Smooth muscle cell (in vitro differentiated cells): ENCODE data around the gene DLG2. TPM values are rescaled to one million over a fixed set of nuclear protein-coding genes. Genes with fewer than 3 reads are reported as not detected.

Experiments
- DNase-seq: peaks from one replicate; lab custom pipeline; 2025; ENCODE audit not compliant: unreplicated experiment; lab: John Stamatoyannopoulos, UW
- H2AFZ ChIP-seq: fragments of 200-600 bp; sonication (generic); 2 replicates; pipeline ENCODE4 v1.6.0; 2016; ENCODE audit warnings: antibody characterized with exemption, low read depth, mild to moderate bottlenecking
- H3F3A ChIP-seq: fragments of 200-600 bp; sonication (generic); 2 replicates; pipeline ENCODE4 v1.6.0; 2017; ENCODE audit warnings: antibody characterized with exemption, low read depth
- H3K27ac ChIP-seq: fragments of 200-600 bp; sonication (generic); 2 replicates; pipeline ENCODE4 v1.5.1; 2016; ENCODE audit warnings: low read depth, mild to moderate bottlenecking
- H3K27me3 ChIP-seq: fragments of 200-600 bp; sonication (generic); 2 replicates; pipeline ENCODE4 v1.6.1; 2016; ENCODE audit warnings: low read depth, mild to moderate bottlenecking
- H3K36me3 ChIP-seq: fragments of 200-600 bp; sonication (generic); 2 replicates; pipeline ENCODE4 v1.5.1; 2016; ENCODE audit warnings: low read depth
- H3K4me1 ChIP-seq: fragments of 200-600 bp; sonication (generic); 2 replicates; pipeline ENCODE4 v1.5.1; 2016; ENCODE audit warnings: low read depth
- H3K4me2 ChIP-seq: fragments of 200-600 bp; sonication (generic); 2 replicates; pipeline ENCODE4 v1.6.0; 2016; ENCODE audit warnings: mild to moderate bottlenecking
- H3K4me3 ChIP-seq: fragments of 200-600 bp; sonication (generic); 2 replicates; pipeline ENCODE4 v1.5.1; 2016; ENCODE audit warnings: mild to moderate bottlenecking
- H3K79me2 ChIP-seq: fragments of 200-600 bp; sonication (generic); 2 replicates; pipeline ENCODE4 v1.6.0; 2016; ENCODE audit warnings: low read depth, mild to moderate bottlenecking
- H3K9ac ChIP-seq: fragments of 200-600 bp; sonication (generic); 2 replicates; pipeline ENCODE4 v1.6.0; 2016; ENCODE audit warnings: low read depth
- H3K9me3 ChIP-seq: fragments of 200-600 bp; sonication (generic); replicated peaks from 2 replicates; pipeline ENCODE4 v1.5.1; 2016; ENCODE audit warnings: low read depth
- H4K20me1 ChIP-seq: fragments of 200-600 bp; sonication (generic); 2 replicates; pipeline ENCODE4 v1.6.0; 2016; ENCODE audit warnings: low read depth
- WGBS: methylation state at CpG from one replicate; pipeline ENCODE4 v1.1.7; 2016; ENCODE audit warnings: low lambda C conversion rate; 5-methylcytosine and 5-hydroxymethylcytosine counted together
- polyA plus RNA-seq: library from polyadenylated mRNA; unstranded; fragments of >200 nt; fragmentation: Nextera tagmentation; extraction: Ambion mirVana; gene quantifications from 2 replicates; pipeline ENCODE4 v1.2.1, GENCODE V29; 2016
- total RNA-seq: library from RNA; depleted of rRNA; stranded (reverse); fragments of >200 nt; gene quantifications from 2 replicates; pipeline ENCODE4 v1.2.3, GENCODE V29; 2014
- TF ChIP-seq, protein P1 (sequence below): fragments of 200-600 bp; sonication (generic); IDR thresholded peaks from 2 replicates; pipeline ENCODE4 v1.5.1; 2017; ENCODE audit warnings: borderline replicate concordance, mild to moderate bottlenecking, antibody characterized with exemption; ENCODE audit not compliant: insufficient read depth, poor library complexity, severe bottlenecking

The DLG2 gene
- total and polyA plus RNA-seq, 2 experiments from 2014 or later = 0.74 to 1.1 TPM

DNA sequence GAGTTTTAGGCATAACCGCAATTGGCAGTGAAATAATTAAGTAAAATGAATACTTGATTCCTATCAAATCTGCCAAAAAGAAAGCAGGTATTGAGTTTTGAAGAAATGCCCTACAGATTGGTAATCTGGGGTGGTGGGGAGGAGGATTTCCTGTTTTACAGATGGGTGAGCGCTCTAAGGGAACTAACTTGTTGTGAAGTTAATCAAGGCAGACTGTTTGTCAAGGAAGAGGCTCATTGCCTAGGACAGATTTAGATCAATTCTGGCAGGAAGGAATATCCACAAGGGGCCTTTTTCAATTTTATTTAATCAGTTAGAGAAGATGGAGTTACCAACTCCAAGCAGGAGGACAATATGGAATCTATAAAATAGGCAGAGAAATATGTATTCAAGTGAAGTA is 2069.5 kb downstream of the DLG2 start:
- Histone ChIP-seq H3K36me3 (no peaks in the 10 kb centered on the region), H3K27ac (no peak overlapping the region), H4K20me1 (no peaks in the 10 kb centered on the region), H3F3A (no peaks in the 10 kb centered on the region), H2AFZ (no peak overlapping the region), H3K27me3 (no peaks in the 10 kb centered on the region), H3K4me3 (no peak overlapping the region), H3K9me3 (no peaks in the 10 kb centered on the region), H3K79me2 (no peaks in the 10 kb centered on the region), H3K9ac (no peak overlapping the region), H3K4me2 (no peak overlapping the region), H3K4me1 (no peaks in the 10 kb centered on the region)
- TF ChIP-seq, protein P1, sequence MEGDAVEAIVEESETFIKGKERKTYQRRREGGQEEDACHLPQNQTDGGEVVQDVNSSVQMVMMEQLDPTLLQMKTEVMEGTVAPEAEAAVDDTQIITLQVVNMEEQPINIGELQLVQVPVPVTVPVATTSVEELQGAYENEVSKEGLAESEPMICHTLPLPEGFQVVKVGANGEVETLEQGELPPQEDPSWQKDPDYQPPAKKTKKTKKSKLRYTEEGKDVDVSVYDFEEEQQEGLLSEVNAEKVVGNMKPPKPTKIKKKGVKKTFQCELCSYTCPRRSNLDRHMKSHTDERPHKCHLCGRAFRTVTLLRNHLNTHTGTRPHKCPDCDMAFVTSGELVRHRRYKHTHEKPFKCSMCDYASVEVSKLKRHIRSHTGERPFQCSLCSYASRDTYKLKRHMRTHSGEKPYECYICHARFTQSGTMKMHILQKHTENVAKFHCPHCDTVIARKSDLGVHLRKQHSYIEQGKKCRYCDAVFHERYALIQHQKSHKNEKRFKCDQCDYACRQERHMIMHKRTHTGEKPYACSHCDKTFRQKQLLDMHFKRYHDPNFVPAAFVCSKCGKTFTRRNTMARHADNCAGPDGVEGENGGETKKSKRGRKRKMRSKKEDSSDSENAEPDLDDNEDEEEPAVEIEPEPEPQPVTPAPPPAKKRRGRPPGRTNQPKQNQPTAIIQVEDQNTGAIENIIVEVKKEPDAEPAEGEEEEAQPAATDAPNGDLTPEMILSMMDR = no peak
- 96% methylated on average over 2 of the region's 2 CpGs for WGBS
- DNase-seq = no peak

DNA sequence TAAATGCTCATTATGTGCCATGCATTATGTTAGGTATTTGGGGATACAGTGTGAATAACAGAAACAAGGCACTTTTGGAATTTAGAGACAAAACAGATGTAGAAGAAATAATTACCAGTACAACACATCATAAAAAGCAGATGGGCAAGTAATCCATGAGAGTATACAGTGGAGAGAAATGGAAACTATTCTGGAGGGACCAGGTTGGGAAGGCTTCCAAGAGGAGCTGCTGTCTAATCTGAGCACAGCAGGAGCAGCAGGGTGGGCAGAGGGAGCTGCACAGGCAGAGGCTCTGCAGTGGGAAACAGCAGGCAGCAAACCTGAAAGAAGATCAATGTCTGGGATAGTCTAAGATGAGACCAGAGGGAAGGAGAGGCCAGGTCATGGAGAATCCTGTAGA is 2072.3 kb downstream of the DLG2 start:
- H3K27ac ChIP-seq = no peak overlapping the region
- no peak overlapping the region for H2AFZ ChIP-seq
- TF ChIP-seq, protein P1 = no peak
- H3K36me3 ChIP-seq = no peaks in the 10 kb centered on the region
- H3K4me1 ChIP-seq = no peaks in the 10 kb centered on the region
- H3K9me3 ChIP-seq = no peaks in the 10 kb centered on the region
- no peak overlapping the region for H3K9ac ChIP-seq
- no peaks in the 10 kb centered on the region for H3K27me3 ChIP-seq
- H3F3A ChIP-seq = no peaks in the 10 kb centered on the region
- DNase-seq = no peak
- H4K20me1 ChIP-seq = no peaks in the 10 kb centered on the region
- H3K4me3 ChIP-seq = no peak overlapping the region
- no peaks in the 10 kb centered on the region for H3K79me2 ChIP-seq
- H3K4me2 ChIP-seq = no peak overlapping the region

DNA sequence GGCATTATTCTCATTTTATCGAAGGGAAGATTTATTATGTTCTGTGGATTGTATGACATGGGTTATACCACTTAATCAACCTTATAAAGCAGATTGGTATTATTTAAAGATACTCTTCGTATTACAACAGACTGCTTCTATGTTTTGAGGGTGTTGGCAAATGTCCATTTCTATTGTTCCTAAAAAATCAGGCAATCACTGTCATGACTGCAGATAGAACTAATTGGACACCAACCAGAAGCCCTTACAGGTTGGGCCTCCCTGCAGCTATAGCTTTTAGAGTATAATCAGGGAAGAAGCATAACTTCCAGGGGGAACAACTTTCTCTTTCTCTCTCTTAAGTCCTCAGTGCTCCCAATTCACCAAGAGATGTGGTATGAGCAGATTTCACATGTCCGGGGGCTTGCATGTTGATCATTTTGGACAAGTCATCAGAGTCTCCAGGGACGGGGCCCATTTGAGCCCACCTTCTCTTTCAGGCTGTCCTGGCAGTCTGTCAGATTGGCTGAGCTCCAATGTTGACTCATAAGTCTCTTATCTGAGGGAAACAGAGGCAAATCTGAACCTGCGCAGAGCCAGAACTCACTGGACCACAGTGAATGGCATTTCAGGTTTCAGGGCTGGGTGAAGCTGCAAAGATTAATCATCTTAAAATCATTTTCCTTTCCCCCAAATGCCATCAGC is 2077.0 kb downstream of the DLG2 start:
- Histone ChIP-seq H3K4me2 (no peak overlapping the region), H3F3A (no peaks in the 10 kb centered on the region), H3K4me3 (no peak overlapping the region), H2AFZ (no peak overlapping the region), H3K36me3 (no peaks in the 10 kb centered on the region), H3K9me3 (no peaks in the 10 kb centered on the region), H3K27me3 (no peaks in the 10 kb centered on the region), H4K20me1 (no peaks in the 10 kb centered on the region), H3K27ac (no peak overlapping the region), H3K9ac (no peak overlapping the region), H3K79me2 (no peaks in the 10 kb centered on the region), H3K4me1 (no peaks in the 10 kb centered on the region)
- TF ChIP-seq, protein P1 = no peak
- DNase-seq = no peak
- 87% methylated on average over 5 of the region's 5 CpGs for WGBS

DNA sequence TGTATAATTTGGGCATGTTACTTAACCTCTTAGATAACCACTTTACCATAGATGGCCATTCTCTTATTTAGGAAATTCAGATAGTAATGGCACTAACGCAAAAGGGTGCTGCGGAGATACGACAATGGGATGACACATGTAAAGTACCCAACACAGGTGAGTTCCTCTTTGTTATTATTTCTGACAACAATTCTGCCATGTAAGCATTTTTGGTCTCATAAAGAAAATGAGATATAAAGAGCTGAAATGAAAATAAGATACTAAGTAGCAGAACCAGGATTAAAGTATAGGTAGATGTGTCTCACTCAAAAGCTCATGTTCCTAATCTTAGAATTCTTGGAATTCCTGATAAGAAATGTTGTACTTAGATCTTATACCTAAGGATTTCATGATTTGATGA is 2080.8 kb downstream of the DLG2 start:
- Histone ChIP-seq H3K27ac (no peak overlapping the region), H3F3A (no peaks in the 10 kb centered on the region), H4K20me1 (no peaks in the 10 kb centered on the region), H3K9ac (no peak overlapping the region), H3K27me3 (no peaks in the 10 kb centered on the region), H2AFZ (no peak overlapping the region), H3K36me3 (no peaks in the 10 kb centered on the region), H3K4me1 (no peaks in the 10 kb centered on the region), H3K4me3 (no peak overlapping the region), H3K79me2 (no peaks in the 10 kb centered on the region), H3K9me3 (no peaks in the 10 kb centered on the region), H3K4me2 (no peak overlapping the region)
- DNase-seq = no peak
- TF ChIP-seq, protein P1 = no peak
- 65% methylated on average over 3 of the region's 3 CpGs for WGBS
